Posterior cingulate gyrus (tissue), 11 donors: ENCODE data around the gene FOXP1.
"Not testable (repeated sequence)": the region's sequence is repeated elsewhere in the genome, so short reads cannot be mapped to it uniquely, and the experiment has no call there.

Experiments
- DNase-seq, 10 donors: peaks; one replicate each; pipeline versions ENCODE4 v3.0.0 to v3.0.0-alpha.2; 2020 to 2021; ENCODE audit warnings: mixed read lengths in 3 of 10
- intact Hi-C: fragments of 100-400 bp; cut with DNase I; formaldehyde crosslinking; loops from one replicate; pipeline ENCODE4 v1.15.1; 2023

FOXP1 gene

DNA sequence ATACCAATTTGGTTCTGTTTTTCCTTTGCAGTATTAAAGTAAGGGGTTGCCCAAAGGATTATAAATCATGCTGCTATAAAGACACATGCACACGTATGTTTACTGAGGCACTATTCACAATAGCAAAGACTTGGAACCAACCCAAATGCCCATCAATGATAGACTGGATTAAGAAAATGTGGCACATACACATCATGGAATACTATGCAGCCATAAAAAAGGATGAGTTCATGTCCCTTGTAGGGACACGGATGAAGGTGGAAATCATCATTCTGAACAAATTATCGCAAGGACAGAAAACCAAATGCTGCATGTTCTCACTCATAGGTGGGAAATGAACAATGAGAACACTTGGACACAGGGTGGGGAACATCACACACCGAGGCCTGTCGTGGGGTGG lies 259.3 kb downstream of the FOXP1 start:
- intact Hi-C loops = not testable (repeated sequence)

DNA sequence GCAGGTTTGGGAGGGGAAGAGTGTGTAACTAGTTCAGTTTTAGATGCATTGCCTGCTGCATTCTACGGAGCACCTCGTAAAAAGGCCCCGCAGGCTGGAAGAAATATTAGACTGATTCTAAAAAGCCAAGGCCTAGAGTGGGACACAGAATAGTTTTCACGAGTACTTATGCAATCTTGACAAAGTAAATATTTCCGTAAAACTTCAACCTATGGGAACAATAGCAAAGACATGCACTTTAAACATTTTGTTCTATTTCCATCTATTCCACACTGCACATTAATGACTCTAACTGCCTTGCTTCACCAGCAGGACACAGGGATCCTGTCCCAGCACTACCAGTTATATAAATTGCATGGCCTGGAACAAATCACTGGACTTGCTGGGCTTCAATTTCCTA lies 260.0 kb downstream of the FOXP1 start:
- no peak for DNase-seq
- intact Hi-C loops = no loop called here

More for the DNA sequence above, 259.3 kb downstream of the FOXP1 start:
- DNase-seq = not testable (repeated sequence)

DNA sequence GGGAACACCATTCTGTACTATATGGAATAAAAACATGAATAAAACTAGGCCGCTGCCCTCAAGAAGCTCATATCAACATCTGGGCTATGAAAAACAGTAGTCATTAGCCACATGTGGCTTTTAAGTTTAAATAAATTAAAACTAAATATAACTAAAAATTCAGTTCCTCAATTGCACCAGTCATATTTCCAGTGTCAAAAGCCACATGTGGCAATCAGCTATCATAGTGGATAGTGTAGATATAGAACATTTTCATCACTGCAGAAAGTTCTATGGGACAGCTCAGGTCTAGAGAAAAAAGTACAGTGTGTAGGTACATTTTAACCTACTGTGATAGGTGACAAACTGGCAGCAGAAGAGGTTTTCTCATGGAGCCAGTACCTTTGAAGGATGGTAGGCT lies 261.4 kb downstream of the FOXP1 start:
- no peak for DNase-seq
- intact Hi-C loops = no loop called here

DNA sequence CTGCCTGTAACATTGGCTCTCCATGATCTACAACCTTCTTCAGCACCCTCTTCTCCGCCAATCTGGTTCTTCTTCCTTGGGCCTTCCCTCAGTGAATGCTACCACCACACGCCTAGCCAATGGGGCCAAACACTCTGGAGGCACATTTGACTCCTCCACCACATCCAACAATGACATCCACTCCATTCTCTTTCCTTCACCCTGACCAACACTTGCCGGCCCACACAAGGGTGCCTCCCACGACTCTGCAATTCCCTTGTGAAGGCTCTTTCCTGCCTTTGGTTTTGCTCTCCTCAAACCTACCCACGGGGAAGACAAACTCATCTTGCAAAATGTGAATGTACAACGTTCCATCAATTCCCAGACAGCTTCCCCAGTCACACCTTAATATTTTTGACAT lies 263.8 kb downstream of the FOXP1 start:
- intact Hi-C loops = no loop called here
- DNase-seq = no peak

DNA sequence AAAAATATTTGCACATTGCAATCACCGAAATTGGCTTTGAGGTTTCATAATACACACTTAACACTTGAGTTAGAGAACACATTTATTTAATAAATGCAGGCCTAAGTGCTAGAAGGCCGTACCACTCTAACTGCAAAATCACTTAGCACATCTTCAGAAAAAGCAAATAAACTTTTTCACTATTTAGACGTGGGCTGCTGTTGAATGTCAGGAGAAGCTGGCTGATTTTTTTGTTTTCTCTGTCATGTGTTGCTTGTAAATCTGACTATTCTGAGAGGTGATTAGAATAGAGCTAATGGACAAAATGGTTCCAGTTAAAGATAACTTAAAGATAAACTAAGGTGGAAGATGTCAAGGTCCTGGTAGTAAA lies 265.1 kb downstream of the FOXP1 start:
- intact Hi-C loops = no loop called here
- no peak for DNase-seq

DNA sequence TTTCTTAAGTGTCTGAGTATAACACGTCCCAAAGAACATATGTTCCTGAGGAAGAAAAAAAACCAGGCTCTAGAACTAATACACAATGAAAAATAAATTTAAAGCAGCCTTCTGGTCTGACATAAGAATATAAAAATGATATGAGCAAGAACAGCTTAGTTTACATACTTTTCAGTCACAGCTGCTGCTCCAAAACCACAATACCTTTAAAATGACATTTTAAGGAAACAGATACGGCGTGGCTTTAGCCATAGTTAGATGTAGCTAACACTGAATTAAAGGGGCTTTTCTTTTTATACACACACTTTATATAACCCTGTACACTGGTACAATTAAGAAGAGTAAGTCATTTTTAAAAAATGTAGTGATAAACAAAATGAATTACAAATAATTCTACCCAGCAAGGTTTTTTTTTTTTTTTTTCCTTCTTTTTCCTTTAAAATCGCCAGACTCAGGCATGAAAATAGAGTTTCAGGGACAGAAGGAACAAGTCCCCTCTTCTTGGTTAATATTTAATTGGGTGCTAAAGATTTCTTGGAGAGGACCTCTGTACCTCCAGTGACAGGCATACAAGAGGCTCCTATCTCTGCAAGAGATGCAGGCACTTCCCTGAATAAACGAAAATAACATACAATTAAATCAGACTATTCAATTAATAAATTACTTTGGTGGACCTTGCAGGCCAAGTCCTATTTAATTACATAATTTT lies 265.6 kb downstream of the FOXP1 start:
- intact Hi-C loops = no loop called here

DNA sequence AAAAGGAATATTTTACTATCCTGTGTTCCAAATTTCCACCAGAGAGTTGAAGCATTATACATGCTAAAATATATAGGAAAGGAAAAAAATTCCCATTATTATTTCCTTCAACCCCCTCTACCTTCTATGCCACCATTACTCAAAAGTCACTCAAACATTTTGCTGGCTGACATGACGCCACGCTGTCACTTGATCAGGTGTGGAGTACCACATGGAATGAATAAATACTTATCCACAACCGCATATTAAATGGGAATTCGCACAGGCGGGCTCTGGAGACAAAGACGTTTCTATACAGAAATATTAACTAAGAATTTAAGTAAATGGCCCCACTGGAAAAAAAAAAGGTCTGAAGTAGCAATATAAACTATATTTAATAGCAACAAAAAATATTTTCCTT lies 266.4 kb downstream of the FOXP1 start:
- intact Hi-C loops = no loop called here
- DNase-seq = no peak

More for the DNA sequence above, 265.6 kb downstream of the FOXP1 start:
- DNase-seq = no peak

DNA sequence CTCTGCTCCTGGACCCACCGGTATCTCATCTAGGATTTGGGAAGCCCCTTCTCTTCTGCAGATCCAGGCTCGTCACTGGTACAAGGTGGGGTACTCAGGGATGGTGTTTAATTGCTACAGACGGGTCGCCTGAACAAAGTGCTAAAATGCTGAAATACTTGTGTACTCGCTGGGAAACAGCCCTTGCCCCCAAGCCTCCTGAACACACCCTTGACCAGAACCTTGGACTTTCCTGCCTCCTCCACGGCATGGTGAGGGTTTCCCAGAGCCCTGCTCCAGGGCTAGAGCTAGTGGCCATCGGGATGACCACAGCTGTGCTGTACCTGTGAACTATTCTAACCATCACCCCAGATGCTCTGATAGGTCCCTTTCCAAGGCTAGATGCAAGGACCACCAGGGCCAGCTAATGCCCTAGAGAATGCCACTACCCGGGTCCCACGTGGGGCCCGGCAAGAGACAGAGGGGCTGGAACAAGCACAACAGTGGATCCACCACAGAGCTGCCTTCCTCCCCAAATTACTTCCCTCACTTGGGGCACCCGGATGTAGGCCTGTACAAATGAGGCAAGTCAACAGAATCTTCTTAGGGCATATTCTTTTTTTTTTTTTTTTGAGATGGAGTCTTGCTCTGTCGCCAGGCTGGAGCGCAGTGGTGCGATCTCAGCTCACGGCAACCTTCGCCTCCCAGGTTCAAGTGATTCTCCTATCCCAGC lies 267.3 kb downstream of the FOXP1 start:
- no peak for DNase-seq
- intact Hi-C loops = no loop called here

DNA sequence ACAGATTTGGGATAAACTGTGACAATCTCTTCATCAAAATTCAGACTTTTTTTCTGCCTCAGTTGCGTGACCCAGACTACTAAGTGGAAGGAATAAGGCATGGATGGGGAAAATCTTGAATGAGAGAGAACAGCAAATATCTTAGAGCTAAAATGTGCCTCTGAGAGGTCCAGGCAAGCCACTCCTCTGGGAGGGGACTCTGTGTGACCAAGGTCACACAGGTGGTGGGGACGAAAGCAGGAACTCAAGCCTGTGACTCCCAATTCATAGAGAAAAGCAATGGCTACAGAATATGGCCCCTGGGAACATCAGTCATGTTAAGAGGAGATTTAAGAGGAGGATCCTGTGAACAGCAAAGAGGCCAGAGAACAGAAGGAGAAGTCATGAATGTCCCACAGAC lies 268.1 kb downstream of the FOXP1 start:
- DNase-seq = no peak
- intact Hi-C loops = no loop called here

DNA sequence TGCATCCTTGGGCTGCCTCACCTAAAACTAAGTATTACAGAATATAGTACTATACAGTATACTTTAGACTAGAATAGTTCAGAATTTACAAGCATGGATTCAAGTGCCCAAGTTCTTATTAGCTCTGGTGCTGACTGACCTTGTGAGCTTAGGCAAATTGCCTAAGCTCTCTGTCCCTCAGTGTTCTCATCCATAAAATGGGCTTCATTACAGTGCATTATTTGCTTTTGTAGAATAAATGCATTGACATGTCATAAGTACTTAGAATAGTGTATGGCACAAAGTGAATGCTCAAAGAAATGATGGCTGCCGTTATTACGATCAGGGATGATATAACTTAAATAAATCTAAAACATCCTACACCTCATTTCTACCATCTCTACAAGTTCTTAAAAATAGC lies 269.7 kb downstream of the FOXP1 start:
- no peak for DNase-seq
- intact Hi-C loops = no loop called here

DNA sequence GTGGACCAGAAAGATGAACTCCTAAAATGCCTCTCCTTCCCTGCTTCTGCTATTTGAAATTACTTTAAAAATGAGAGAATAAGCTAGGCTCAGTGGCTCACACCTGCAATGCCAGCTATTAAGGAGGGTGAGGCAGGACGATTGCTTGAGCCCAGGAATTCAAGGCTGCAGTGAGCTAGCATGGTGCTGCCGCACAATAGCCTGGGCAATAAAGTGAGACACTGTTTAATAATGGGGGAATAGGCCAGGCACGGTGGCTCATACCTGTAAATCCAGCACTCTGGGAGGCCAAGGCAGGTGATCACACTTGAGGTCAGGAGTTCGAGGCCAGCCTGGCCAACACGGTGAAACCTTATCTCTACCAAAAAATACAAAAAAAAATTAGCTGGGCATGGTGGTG lies 271.1 kb downstream of the FOXP1 start:
- no peak for DNase-seq
- intact Hi-C loops = no loop called here

DNA sequence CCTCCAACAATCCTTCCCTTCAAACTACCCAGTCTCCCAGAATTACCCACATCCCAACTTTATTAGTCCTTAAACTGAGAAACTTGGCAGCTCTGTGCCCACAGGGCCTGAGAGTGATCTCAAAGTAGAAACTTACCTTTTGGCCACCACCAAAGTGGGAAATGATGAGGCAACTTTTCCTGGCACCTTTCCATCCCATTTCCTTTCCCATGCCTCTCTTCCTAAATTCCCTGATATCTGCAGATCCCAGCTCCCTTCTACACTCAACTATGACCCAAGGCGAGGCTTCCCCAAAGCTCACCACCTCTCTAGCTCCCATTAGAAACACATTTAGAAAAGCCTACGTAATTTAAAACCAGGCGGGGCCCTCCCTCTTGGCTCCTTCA lies 271.9 kb downstream of the FOXP1 start:
- intact Hi-C loops = no loop called here
- no peak for DNase-seq

DNA sequence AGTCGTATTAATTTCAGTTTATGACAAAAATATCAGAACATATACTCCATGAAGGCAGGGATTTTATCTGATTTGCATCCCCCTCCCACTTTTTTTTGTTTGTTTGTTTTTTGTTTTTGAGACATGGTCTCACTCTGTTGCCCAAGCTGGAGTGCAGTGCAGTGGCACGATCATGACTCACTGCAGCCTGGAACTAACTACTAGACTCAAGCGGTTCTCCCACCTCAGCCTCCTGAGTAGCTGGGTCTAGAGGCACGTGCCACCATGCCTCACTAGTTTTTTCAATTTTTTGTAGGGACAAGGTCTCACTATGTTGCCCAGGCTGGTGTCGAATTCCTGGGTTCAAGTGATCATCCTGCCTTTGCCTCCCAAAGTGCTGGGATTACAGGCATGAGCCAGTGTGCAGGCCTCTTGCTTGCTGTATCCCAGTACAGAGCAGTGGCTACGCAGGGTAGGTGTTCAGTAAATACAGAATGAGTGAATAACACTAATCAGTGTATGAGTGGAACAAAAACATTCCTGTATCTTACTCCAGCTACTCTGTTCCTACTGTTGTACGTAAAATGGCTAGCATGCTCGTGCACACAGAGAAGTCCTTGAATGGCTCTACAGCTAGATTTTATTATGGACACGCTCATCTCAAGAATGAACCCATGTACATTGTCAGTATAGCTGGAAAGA lies 272.4 kb downstream of the FOXP1 start:
- no peak for DNase-seq
- intact Hi-C loops = no loop called here

DNA sequence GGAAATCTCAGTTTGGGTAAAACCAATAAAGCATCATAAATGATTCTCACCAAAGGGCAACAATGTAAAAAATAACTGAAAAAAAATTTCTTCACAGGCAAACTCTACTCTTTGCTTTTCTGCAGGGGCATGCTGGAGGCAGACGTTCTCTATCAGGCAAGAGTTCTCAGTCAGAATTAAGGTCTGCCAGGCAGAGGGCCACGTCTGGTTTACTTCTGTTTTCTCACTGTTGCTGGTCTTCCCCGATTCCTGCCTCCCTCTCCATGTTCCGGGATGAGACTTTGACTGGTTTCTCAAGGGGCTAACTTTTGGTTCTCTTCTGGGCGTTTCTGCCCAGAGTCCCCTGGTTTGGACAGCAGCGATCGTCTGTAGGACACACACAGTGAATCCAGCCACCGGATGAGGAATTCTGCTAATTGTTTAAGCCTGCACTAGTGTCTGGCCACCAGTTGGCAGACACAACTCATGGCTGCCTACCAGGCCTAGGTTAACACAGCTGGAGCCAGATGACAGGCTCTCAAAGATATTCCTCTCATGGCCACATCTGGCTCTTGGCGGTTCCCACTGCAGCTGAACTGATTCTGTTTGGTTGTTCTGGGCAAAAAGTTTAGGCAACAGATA lies 273.1 kb downstream of the FOXP1 start:
- intact Hi-C loops = no loop called here
- DNase-seq = peak in 2 of 10 donors; percentile 33 to 78

DNA sequence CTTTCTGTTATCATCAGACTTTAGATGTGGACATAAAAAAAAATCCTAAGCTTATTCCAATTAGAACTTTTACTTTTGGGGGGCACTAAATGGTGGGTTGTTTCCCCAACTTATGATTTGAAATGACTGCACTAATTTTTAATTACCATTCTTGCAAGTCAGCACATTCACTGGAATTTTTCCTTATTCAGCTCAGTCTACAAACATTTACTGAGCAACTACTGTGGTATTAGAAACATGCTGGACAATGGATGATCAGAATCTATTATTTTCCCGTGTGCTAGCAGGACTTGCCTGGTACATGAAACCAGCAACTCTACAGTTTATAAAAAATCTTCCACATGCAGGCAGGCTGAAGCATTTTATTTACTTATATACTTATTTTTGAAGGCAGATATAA lies 273.6 kb downstream of the FOXP1 start:
- DNase-seq = no peak
- intact Hi-C loops = loop anchor here (2.0 to 10.0 kb wide), 3 partner anchors 245 to 305 kb away; partner anchors contain the start of gene FOXP1

DNA sequence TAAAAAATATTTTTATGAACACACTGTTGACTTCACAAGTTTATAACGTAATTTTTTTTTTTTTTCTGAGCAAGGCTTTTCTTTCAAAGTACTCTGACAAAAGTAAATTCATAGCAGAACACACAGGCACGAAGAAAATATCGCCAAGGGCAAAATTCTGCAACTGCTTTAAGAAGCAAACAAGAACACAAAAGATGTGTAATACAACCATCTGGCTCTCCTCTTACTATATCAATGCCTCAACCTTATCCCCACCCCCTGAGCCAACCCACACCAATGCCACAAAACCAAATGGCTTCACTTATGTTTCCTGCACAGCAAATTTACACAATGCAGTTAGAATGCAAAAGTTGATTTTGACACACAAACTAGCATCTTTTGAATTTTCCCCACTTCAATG lies 274.2 kb downstream of the FOXP1 start:
- DNase-seq = no peak
- intact Hi-C loops = loop anchor here (2.0 to 10.0 kb wide), 3 partner anchors 245 to 305 kb away; partner anchors contain the start of gene FOXP1

DNA sequence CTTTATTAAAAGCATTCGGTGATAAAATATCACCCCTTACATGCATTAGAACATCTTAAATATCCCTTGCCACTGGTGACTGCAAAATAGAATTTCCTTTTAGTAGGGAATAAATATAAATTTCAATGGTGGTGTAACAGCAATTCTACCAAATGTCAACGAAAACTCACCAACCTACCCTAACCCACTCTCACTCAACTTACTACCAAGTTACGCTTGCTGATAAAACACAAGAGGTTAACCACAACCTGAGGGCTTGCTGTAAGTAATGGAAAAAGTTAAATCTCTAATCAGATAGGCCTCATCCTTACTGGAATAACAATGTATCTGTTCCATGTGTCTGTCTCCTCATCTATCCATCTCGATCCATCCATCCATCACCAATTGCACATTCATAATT lies 274.7 kb downstream of the FOXP1 start:
- no peak for DNase-seq
- intact Hi-C loops = loop anchor here (2.0 to 10.0 kb wide), 3 partner anchors 244 to 304 kb away; partner anchors contain the start of gene FOXP1

DNA sequence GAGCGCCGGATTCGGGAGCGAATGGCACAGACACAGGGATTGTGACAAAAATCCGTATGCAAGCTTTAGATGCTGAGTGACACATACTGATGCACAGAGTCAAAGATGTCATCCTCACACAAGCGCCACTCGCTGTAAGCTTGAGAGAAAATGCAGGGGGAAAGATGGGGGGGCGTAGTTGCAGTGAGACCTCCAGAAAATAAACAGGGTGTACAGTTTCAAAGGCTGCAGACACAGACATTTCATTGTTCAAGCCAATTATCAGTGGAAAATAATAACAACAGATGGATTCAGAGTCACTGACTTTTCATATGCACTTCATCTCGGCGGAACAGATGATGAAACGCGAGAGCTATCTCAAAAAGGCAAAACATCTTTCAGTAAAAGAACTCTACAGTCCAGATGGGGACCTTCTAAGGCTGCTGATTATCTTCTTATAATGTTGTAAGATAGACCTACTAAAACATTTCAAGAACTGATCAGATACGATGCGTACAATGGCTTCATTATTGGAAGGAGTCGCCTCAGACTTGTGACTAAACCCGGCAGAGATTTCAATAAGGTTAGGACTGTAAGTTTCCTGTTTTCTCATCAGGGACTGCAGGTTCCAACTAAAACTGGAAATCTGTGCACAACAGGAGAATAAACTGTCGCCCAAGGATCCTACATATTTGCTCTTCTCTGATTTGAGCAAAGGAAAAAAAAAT lies 275.4 kb downstream of the FOXP1 start:
- peak in 2 of 10 donors; percentile 21 to 22 for DNase-seq
- intact Hi-C loops = loop anchor here (2.0 to 10.0 kb wide), 3 partner anchors 243 to 303 kb away; partner anchors contain the start of gene FOXP1

DNA sequence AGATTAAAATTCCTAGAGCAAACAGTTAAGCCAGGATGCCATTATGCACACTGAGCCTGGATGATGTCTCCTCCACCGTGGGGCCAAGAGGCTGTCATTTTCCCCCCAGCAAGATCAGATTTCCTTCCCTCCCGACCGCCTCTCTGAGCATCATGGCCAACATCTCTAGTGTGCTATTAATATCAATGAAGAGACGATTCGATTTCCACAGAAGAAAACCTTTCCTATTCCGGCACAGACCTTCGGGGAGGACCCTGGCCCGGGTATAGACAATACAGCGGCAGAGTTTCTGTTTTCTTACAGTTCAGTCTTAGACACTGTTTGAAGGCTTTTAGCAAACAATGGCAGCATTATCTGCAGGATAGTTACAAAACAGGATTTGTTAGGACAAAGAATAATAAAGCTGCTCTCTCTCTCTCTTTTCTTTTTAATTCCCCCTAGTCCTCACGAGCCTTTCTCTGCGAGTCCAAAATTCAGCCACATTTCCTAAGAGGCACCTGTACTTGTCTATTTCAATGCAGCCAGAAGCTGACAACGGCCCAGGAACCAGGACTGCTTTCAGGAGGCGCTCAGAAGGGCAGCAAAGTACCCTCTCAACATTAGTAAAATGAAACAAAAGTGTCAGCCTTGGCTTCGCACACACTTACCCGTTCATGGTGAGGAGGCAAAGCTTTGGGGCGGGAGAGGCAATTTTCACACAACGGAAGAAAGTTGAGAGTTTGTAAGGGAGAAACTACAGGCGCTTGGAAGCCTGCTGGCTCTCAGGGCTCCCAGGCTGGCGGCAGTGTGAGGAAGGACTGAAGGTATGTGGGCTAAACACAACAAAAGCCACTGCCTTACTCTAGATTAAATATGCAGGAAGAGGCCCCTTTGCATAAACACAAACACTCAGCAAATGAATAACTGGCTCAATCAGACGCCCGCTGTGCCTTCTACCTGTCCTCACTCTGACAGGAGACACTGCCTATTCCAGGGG lies 278.0 kb downstream of the FOXP1 start:
- intact Hi-C loops = loop anchor here (10.0 kb wide), 2 partner anchors 241 to 301 kb away; no protein-coding TSS in a partner anchor
- DNase-seq = peak in 4 of 10 donors; percentile 14 to 87 (median 44)
